Fibroblast of the aortic adventitia (primary cell): ENCODE results near the gene VCL. TPM values are rescaled to one million over a fixed set of nuclear protein-coding genes. Genes with fewer than 3 reads are reported as not detected.
"Not testable (repeated sequence)": the region's sequence is repeated elsewhere in the genome, so short reads cannot be mapped to it uniquely, and the experiment has no call there.

ENCODE experiments used
- DNase-seq: peaks from one replicate; pipeline ENCODE4 v3.0.0-alpha.2; 2010; ENCODE audit warnings: low read depth
- H3K4me3 ChIP-seq: 2 replicates; pipeline ENCODE4 v1.5.1; 2011; ENCODE audit warnings: low read depth, mild to moderate bottlenecking, control low read depth, low read length, moderate library complexity
- total RNA-seq: library from RNA; depleted of rRNA; stranded (reverse); fragments of >200 nt; gene quantifications from 2 replicates; pipeline ENCODE4 v1.2.3, GENCODE V29; 2012; ENCODE audit warnings: low replicate concordance
- TF ChIP-seq, protein P1 (sequence below): IDR thresholded peaks from 2 replicates; pipeline ENCODE4 v1.5.1; 2011; ENCODE audit warnings: mild to moderate bottlenecking, low read length, control low read depth, inconsistent platforms; ENCODE audit not compliant: insufficient read depth

VCL gene
- total RNA-seq, 1 donor, result 176 TPM

DNA sequence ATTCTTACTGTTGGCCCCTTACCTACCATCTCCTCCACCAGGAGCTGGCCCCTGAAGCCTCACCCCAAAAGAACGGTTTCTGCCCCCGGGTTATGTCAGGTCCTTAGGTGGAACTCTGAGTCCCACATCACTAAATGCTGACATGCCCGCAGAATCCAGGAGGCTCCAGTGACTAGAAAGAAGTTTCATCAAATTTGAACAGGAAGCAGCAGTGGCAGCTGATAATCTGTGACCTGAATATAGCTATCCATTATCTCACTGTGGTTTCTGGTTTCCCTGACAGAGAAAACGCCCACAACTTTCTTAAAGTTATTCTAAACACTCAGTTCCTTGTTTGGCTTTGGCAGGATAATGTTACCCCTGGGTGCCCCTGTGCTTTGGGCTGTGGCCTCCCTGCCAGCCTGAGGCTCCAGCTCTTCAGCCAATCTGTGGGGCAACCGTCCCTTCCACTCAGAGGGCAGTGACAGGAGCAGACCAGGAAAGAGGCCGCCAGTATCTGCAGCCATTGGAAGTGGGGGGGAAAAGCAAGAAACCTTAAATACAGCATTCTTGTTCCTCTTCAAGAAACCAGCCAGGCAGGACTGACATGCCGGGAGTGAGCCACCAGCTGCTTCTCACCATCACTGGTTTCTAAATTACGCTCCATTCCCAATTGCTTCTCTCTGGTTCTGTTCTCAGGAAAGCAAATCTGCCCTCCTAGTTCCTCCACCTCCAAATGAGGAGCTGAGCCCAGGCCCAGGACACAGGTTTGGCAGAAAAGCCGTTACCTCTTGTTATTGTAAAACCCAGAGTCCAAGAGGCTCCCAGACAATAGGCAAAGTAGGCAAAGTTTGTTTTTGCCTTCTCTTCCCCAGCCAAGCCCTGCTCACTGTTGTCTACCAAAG is 41.2 kb upstream of the VCL start:
- H3K4me3 ChIP-seq, result no peak overlapping the region
- DNase-seq, result peak; percentile 39
- TF ChIP-seq, protein P1, sequence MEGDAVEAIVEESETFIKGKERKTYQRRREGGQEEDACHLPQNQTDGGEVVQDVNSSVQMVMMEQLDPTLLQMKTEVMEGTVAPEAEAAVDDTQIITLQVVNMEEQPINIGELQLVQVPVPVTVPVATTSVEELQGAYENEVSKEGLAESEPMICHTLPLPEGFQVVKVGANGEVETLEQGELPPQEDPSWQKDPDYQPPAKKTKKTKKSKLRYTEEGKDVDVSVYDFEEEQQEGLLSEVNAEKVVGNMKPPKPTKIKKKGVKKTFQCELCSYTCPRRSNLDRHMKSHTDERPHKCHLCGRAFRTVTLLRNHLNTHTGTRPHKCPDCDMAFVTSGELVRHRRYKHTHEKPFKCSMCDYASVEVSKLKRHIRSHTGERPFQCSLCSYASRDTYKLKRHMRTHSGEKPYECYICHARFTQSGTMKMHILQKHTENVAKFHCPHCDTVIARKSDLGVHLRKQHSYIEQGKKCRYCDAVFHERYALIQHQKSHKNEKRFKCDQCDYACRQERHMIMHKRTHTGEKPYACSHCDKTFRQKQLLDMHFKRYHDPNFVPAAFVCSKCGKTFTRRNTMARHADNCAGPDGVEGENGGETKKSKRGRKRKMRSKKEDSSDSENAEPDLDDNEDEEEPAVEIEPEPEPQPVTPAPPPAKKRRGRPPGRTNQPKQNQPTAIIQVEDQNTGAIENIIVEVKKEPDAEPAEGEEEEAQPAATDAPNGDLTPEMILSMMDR, result no peak

DNA sequence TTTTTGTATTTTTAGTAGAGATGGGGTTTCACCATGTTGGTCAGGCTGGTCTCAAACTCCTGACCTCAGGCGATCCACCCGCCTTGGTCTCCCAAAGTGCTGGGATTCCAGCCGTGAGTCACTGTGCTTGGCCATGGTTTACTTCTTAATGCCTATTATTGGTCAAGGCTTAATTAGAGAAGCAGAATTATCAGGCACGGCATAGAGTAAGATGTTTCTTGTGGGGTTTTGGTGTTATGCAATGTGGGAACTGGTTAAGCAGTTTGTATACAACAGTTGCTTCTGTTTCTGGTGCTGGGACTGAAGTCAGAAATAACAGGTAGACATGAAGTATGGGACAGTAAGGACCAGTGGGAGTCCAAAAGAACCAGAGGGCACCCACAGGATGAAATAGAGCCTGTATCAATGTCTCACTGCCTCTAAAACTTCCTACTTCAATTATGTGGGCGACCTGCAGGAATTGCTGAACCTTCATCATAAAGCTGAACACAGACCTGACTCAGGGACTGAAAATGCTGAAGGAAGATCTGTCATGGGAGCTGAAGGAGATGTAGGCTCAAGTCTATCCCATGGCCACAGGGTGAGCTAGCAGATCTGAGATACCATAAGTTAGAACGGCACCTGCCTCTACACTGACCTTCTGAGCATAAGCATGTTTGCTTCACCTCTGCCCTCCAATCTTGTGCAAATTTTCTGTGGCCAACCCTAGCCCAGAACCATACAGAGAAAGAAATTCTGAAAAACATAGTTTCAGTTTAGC is 38.3 kb upstream of the VCL start:
- DNase-seq, result no peak
- no peak overlapping the region for H3K4me3 ChIP-seq
- TF ChIP-seq, protein P1, result no peak

DNA sequence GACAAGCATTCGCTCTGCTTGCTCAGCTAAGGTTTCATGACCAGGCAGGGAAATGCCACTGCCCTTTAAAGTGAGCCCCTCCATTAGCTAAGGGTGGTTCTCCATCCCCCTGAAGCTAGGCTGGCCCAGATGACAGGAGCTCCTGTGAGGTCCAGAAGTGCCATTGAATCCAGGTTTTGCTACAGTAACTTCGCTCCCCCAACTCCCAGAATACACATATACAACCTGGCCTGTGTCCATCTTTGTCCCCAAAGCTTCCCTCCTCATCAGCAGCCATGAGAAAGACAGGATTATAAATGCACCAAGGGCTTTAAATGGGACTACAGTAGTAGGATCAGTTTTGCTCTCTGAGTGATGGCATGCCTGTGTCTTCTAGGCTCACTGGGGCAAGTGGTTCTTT is 35.5 kb upstream of the VCL start:
- TF ChIP-seq, protein P1, result no peak
- DNase-seq, result no peak
- no peak overlapping the region for H3K4me3 ChIP-seq

DNA sequence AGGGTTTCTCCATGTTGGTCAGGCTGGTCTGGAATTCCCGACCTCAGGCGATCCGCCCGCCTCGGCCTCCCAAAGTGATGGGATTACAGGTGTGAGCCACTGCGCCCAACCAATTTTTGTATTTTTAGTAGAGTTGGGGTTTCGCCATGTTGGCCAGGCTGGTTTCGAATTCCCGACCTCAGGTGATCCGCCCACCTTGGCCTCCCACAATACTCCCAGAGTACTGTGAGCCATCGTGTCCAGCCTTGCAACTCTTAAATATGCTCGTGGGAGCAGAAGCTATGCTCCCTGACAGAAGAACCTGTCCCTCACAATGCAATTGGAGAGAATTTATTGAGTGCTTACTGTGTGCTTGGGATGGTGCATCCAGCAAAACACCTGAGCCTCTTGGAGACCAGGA is 34.4 kb upstream of the VCL start:
- not testable (repeated sequence) for H3K4me3 ChIP-seq, DNase-seq

DNA sequence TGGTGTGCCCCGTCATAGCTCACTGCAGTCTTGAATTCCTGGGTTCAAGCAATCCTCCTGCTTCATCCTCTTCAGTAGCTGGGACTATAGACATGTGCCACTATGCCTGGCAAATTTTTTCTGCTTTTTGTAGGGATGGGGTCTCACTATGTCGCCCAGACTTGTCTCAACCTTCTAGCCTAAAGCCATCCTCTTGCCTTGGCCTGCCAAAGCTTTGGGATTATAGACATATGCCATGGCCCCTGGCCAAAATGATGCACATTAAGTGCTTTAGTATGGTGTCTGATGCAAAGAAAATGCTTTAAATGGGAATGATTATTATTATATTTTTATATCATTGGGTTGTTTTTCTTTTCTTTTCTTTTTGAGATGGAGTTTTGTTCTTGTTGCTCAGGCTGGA is 33.2 kb upstream of the VCL start:
- TF ChIP-seq, protein P1, result no peak
- DNase-seq, result no peak
- H3K4me3 ChIP-seq, result no peak overlapping the region

DNA sequence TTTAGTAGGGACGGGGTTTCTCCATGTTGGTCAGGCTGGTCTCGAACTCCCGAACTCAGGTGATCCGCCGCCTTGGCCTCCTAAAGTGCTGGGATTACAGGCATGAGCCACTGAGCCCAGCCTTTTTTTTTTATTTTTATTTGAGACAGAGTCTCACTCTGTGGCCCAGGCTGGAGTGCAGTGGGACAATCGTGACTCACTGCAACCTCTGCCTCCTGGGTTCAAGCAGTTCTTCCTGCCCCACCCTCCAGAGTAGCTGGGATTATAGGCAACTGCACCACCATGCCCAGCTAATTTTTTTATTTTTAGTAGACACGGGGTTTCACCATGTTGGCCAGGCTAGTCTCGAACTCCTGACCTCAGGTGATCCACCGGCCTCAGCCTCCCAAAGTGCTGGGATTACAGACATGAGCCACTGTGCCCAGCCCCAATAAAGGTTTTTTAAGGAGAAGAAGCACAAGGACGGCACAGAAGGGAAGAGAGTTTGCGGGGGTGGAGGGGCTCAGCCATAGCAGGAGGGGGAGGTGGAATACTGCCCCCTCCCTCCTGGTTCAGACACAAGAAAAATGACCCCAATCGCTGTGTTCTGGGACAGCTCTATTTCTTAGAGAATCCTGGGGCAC is 32.5 kb upstream of the VCL start:
- not testable (repeated sequence) for H3K4me3 ChIP-seq, DNase-seq

DNA sequence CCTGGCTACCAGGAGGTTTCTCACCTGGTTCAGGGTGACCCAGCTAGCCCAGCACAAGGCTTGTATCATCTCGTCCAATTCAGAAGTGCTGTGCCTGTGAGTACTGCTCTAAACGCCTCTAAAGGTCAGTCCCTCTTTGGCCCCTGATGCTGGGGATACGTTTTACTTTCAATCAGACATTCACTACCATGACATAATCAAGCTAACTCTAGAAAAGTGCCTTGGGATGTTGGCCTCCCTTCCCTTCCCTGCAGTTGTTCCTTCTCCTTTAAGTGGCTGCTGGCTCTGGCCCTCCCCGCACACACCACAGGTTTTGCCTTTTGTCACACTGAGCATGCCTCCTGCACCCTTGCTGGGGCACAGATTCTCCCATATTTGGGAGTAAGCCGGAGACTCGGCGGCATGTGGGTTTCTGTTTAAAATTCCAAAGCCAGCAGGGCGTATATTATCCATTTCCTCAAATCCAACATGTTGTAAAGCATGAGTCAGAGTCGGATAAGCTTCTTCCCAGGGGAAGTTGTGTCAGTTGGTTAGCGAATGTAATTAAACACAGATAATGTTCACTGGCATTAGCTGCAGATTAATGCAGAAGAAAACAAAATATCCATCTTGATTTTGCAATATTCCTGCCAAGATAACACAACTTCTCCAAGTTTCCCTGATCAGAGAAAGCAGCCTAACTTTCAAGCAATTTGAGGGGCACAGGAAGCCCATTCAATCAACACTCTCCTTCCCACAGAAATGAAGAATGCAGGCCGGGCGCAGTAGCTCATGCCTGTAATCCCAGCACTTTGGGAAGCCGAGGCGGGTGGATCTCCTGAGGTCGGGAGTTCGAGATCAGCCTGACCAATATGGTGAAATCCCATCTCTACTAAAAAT is 31.8 kb upstream of the VCL start:
- DNase-seq, result peak; percentile 99
- H3K4me3 ChIP-seq, result no peak overlapping the region
- TF ChIP-seq, protein P1, result no peak
